ENCODE results near the gene SPINDOC.

DNA sequence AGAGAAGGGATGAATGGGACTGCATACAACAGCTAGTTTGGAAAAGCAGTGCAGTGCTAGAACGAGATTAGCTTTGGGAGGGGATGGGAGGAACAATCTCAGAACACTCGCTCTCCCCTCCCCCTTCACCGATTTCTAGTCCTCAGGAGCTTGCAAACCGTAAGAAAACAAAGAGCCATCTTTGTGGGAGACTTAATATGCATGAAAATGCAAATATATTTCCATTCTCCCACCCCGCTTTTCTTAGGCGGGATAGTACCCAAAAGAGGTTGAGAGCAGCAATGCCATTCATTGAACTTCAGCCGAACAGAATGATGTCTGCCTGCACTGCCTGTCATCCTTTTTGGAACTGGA, 1.1 kb downstream of the SPINDOC start:
- no peak for TF ChIP-seq GATA2 (IDR thresholded peaks at IDR 0.05; ENCODE audit: low read depth, low read length)
- TF ChIP-seq GATA3 (IDR thresholded peaks at IDR 0.05; ENCODE audit: low read depth, low read length) = no peak
